HG03039 (cell line): ENCODE measurements around the gene COMMD9.
"Not testable (repeated sequence)": the region's sequence is repeated elsewhere in the genome, so short reads cannot be mapped to it uniquely, and the experiment has no call there.

Experiments
- ATAC-seq: cut with Tn5 transposase; IDR thresholded peaks from one replicate; pipeline ENCODE4 v1.9.1; 2021; ENCODE audit warnings: mild to moderate bottlenecking, moderate library complexity; ENCODE audit not compliant: unreplicated experiment

COMMD9 gene

GRCh38 chr11:36289226-36289852 is at the start of gene COMMD9:
COMMD9 (minus strand) TSS chr11:36289424; CDS start chr11:36289412, 12 bp downstream.
- peak; percentile 98 for ATAC-seq

- no peak for ATAC-seq
These were observed 44.7 kb upstream of the COMMD9 start for GRCh38 chr11:36333897-36334296.

GRCh38 chr11:36333468-36333867 is 44.2 kb upstream of the COMMD9 start:
- ATAC-seq, result no peak

DNA sequence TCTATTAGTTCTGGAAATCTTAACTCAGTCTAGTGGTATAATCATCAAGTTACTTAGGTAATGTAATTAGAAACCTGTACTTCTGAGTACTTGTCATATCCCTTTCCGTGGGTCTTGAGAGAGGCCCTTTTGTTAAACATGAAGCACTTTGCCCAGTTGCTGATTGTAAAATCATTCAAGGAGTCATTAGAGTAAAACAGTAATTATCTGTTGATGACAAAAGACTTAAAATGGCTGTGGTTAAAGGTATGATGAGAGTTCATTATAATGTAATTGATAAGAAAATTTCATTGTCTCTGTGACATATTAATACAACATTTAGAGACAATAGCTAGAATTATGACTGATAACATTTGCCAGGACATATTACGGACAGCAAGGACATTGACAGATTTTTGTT is 41.2 kb upstream of the COMMD9 start:
- ATAC-seq, result no peak

DNA sequence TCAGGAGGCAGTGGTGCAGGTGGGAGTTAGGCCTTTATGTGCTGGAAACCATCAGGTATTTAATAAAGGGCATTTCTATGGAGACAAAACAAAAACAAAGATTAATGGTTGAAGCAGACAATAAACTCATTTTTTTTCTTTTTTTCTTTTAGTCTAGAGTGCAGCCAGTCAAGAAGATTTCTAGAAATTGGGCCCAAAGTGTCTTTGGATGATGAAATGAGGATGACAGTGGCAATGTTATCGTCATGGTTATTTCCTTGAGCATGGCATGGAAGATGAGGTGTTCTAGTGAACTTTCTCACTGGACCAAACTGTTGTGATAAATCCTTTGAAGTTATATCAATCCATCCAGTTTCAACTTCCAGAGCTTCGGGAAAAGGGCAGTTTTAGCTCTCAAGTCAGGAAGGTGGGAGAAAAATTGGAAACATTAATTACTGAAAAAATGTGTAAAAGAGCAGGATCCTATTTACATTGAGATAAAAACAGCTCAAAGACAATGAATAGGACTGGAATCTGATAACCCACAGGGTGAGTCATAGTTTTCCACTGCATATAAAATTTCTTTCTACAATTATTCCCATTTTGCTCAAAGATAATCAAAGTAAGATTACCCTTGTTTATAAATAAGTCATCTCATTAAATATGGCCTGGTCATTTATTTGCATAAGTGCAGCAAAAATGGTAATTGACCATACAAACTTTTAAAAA is 39.9 kb upstream of the COMMD9 start:
- ATAC-seq, result no peak

- ATAC-seq, result peak; percentile 56
These were observed 37.5 kb upstream of the COMMD9 start for GRCh38 chr11:36326524-36327419.

- ATAC-seq, result not testable (repeated sequence)
These were observed 36.2 kb upstream of the COMMD9 start for GRCh38 chr11:36325403-36325802.

DNA sequence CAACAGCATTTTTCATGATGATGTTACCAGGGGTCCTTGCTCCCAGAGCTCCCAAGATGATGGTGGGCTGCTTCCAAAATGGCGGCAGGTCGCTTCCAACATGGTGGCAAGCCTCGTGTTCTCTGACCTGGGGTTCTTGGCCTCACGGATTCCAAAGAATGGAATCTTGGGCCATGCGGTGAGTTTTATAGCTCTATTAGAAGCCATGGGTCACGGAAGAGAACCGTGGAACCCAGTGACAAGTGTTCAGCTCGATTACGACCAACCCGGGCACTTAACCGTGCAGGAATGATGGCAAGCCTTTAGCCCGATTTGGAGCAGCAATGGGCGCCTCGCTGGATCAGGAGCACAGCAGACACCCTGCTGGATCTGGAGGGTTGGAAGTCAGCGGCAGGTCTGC is 35.7 kb upstream of the COMMD9 start:
- ATAC-seq, result not testable (repeated sequence)

DNA sequence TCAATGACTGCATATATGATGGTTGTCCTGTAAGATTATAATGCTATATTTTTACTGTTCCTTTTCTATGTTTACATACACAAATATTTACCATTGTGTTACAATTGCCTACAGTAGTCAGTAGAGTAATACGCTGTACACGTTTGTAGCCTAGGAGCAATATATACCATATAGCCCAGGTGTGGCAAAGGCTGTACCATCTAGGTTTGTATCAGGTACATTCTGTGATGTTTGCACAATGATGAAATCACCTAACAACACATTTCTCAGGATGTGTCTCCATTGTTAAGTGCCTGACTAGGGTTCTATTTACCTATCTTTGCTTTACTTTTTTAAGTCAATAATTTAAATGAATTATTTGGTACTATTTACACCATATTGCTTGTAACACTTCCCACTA is 28.8 kb upstream of the COMMD9 start:
- no peak for ATAC-seq

DNA sequence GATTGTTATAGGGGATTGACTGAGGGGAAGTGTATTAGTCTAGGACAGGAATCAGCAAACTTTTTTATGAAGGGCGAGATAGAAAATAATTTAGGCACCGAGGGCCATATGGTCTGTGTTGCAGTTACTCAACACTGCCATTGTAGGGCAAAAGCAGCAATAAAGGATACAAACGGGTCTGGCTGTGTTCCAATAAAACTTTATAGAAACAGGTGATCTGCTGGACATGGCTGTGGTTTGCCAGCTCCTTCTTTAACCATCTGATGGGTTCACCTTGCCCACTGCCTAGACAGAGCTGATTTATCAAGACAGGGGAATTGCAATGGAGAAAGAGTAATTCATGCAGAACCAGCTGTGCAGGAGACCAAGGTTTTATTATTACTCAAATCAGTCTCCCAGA is 26.8 kb upstream of the COMMD9 start:
- no peak for ATAC-seq

GRCh38 chr11:36314434-36314767 is 25.2 kb upstream of the COMMD9 start:
- no peak for ATAC-seq

DNA sequence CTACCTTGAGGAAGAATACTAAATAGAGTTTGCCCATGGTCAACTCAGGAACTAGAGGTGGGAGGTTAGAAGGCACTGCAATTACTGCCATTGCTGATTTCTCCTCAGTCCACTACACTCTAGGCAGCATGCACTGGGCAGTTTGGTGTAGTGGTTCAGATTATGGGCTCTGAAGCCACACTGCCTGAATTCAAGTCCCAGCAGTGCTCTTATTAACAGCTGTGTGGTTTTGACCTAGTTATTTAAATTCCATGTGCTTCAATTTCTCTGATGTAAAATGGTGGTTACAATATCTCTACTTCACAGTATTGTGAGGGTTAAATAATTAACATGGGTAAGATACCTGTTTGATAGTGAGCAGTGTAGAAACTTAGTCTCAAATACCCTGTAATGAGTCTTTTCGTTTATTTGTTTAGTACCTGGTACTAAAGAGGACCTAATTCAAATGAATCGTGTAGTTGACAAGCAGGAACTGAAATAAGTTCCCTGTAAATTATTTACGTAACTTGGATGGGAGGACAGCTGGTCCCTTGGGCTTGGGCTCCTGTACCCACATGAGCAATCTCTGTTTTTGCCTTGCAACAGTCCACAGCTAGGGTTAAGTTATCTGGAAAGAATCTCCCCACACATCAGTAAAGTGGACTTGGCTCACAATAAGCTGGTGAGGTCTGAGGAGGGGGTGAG is 24.7 kb upstream of the COMMD9 start:
- no peak for ATAC-seq

DNA sequence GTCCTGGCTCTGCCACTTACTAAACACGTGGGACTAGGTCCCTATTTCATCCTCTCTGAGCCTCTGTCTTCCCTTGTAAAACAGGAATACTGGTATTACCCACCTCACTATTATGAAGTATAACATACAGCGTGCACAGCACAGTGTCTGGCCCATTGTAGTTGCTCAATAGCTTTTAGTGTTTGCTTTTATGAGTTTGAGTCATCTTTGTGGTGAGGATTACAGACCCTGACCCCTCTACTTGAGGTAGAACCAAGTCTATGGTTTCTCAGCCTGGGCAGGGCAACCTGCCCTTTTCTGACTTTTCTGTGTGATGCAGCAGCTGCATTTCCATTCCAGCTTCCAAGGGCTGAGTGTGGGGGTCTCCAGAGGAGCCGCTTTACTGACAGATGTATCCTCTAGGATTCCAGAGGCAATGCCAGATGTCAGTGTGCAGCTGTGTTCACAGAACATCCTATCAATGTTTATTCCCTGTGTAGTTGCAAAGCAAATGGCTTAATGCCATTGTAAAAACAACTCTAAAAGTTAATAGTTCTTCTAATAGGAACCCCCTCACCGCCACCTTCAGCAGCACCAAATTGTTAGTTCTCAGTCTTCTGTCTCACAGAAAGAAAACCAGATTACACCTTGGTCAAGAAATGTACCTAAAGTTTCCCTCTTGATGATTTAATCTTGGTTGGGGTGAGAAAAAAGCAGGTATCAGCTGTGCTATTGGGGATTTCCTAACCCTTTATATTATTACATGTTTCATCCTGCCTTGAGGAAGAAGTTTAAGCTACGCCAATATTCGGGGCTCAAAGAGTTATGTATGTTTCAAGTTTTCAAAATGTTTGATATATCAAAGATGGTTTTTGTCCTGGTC is 23.6 kb upstream of the COMMD9 start:
- ATAC-seq, result no peak

DNA sequence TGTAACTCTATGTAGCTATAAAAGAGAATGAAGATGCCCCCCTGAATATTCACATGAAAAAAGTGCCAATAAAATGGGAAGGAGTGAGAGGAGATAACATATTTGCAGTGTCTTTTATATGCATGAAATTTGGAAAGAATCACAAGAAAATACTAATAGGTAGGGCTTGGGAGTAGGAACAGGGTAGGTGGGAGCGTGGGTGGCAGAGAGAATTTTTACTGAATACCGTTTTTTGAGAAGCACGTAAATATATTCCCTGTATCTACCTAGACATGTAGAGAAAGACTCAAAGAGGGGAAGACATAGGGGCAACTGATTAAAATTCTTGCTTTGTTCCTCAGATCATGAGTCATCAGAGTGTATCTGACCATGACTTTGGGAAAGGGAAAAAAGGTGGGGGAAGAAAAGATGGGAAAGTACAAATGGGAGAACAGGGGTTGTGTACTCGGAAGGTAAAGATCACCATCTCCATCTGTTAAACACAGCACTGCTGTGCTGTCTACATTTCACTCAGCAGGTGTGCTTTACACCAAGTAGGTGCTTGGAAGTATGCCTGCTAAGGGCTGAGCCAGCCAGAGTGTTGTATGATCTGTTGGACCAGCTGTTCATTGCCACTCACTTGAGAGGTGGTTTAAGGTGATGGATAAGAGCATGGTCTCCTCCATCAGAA is 22.8 kb upstream of the COMMD9 start:
- ATAC-seq, result no peak

- ATAC-seq, result no peak
These were observed 20.6 kb upstream of the COMMD9 start for GRCh38 chr11:36309779-36310178.

GRCh38 chr11:36308577-36308976 is 19.4 kb upstream of the COMMD9 start:
- ATAC-seq, result no peak

- ATAC-seq, result no peak
These were observed 17.7 kb upstream of the COMMD9 start for GRCh38 chr11:36306888-36307287.

DNA sequence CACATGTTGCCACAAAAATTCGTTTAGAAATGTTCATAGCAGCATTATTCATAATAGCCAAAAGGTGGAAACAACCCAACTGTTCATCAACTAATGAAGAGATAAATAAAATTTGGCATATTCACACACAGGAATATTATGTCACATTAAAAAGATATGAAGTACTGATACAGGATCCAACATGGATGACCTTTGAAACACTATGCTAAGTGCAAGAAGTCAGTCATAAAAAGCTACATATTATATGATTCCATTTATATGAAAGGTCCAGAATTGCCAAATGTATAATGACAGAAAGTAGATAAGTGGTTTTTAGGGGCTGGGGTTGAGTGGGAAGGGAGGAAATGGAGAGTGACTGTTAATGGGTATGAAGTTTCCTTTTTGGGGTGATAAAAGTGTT is 15.8 kb upstream of the COMMD9 start:
- no peak for ATAC-seq

- ATAC-seq, result no peak
These were observed 15.1 kb upstream of the COMMD9 start for GRCh38 chr11:36304351-36304750.

GRCh38 chr11:36300650-36301049 is 11.4 kb upstream of the COMMD9 start:
- no peak for ATAC-seq
